ENCODE results near the gene HMOX2. TPM values are rescaled to one million over a fixed set of nuclear protein-coding genes. Genes with fewer than 3 reads are reported as not detected.
A peak's percentile ranks its signal among the peaks of the same experiment; 100 is the strongest.

HMOX2 gene
- total RNA-seq, 4 donors from 2014 or later: 26.6 to 45.9 (median 44.7) TPM

- WGBS: 38% methylated on average over 15 of the region's 16 CpGs
- no peak for DNase-seq (ENCODE audit: extremely low spot score)
- no peaks in the 10 kb centered on the region for H3K27me3 ChIP-seq
- no peaks in the 10 kb centered on the region for H3K9me3 ChIP-seq
- H3K36me3 ChIP-seq: peaks cover 0 to 16% (median 9%) of the 10 kb centered on the region in 4 donors
- H3K4me1 ChIP-seq: peaks cover 21 to 36% (median 31%) of the 10 kb centered on the region in 4 donors
- no peak for TF ChIP-seq CTCF (IDR thresholded peaks at IDR 0.05)
- H3K27ac ChIP-seq (replicated peaks in 1 of 4): peak overlapping the region in 2 of 4 donors; percentile 17 to 44
- no peak overlapping the region for H3K4me3 ChIP-seq
- intact Hi-C loops (cut with DNase I): no loop called here
Observed at GRCh38 chr16:4529085-4530060, 53.2 kb downstream of the HMOX2 start.

DNA sequence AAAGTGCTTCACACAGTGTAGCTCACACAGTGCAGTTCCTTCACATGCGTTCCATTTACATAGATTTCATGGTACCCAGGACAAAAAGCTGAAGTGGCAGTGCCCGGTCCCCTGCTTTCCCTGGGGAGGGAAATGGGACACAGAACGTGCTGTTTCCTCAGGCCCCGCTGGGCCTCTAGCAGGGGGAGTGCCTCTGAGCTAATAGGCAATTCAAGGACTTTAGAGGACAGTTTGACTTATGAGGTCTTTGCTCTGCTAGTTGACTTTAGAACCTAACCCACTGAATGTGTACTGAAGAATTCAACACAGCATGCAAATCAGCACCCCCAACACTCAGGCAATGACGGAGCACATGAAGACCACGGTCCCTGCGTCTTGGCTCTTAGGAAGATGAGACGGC lies 55.6 kb downstream of the HMOX2 start:
- H3K27ac ChIP-seq (replicated peaks in 1 of 4): no peak overlapping the region
- peaks cover 19 to 35% (median 23%) of the 10 kb centered on the region in 4 donors for H3K4me1 ChIP-seq
- WGBS: 94% methylated on average over 8 of the region's 8 CpGs
- no peaks in the 10 kb centered on the region for H3K27me3 ChIP-seq
- H3K4me3 ChIP-seq: no peak overlapping the region
- H3K36me3 ChIP-seq: peaks cover 0 to 16% (median 9%) of the 10 kb centered on the region in 4 donors
- H3K9me3 ChIP-seq: no peaks in the 10 kb centered on the region
- intact Hi-C loops (cut with DNase I): no loop called here
- TF ChIP-seq EP300 (IDR thresholded peaks at IDR 0.05) (no peak), POLR2A (IDR thresholded peaks at IDR 0.05; ENCODE audit: low read depth) (no peak), POLR2AphosphoS5 (IDR thresholded peaks at IDR 0.05) (no peak), CTCF (IDR thresholded peaks at IDR 0.05) (no peak)
- no peak for DNase-seq (ENCODE audit: extremely low spot score)

DNA sequence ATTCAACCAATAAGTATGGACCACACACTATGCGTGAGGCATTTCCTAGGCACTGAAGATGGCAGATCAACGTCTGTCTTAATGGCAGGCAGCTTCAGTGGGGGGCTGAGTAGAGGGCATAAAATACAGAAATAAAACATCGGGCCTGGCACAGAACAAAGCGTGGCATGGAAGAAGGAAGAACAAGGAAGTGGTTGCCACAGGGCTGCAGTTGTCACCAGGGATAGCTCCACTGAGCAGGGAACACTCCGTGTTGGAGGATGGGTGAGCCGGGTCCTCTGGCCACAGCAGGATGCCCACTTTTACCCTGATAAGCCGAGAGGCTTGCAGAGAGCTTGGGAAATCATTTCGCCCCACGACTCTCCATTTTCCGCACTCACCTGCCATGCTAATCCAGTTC lies 56.0 kb downstream of the HMOX2 start:
- Histone ChIP-seq H3K27ac (replicated peaks in 1 of 4) (no peak overlapping the region), H3K4me1 (peaks cover 20 to 40% (median 26%) of the 10 kb centered on the region in 4 donors), H3K9me3 (no peaks in the 10 kb centered on the region), H3K27me3 (no peaks in the 10 kb centered on the region), H3K4me3 (no peak overlapping the region), H3K36me3 (peaks cover 0 to 16% (median 9%) of the 10 kb centered on the region in 4 donors)
- intact Hi-C loops (cut with DNase I): no loop called here
- no peak for TF ChIP-seq POLR2AphosphoS5 (IDR thresholded peaks at IDR 0.05)
- TF ChIP-seq POLR2A (IDR thresholded peaks at IDR 0.05; ENCODE audit: low read depth): no peak
- no peak for TF ChIP-seq CTCF (IDR thresholded peaks at IDR 0.05)
- no peak for TF ChIP-seq EP300 (IDR thresholded peaks at IDR 0.05)
- no peak for DNase-seq (ENCODE audit: extremely low spot score)
- 93% methylated on average over 10 of the region's 10 CpGs for WGBS

DNA sequence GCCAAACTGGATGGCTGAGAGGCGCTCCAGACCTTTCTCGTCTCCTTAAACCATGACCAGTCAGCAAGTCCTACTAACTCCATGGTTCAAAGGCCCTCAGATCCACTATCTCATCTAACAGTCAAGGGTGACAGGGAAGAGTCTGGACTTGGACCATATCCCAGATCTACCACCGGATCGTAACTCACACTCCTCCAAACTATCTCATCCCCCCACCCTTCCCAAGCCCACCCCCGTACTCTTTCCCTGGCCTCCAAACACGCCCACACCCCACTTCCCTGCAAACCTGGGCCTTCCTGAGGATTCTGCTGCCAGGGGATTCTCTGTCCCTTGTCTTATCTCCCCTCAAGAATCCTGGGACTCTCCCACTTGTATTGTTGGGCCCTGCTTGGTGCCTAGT lies 57.3 kb downstream of the HMOX2 start:
- no peaks in the 10 kb centered on the region for H3K9me3 ChIP-seq
- peak overlapping the region in 3 of 4 donors; percentile 23 to 41 (median 25) for H3K27ac ChIP-seq (replicated peaks in 1 of 4)
- 90% methylated on average over 6 of the region's 6 CpGs for WGBS
- no peaks in the 10 kb centered on the region for H3K27me3 ChIP-seq
- DNase-seq (ENCODE audit: extremely low spot score): no peak
- no peak for TF ChIP-seq POLR2AphosphoS5 (IDR thresholded peaks at IDR 0.05)
- TF ChIP-seq POLR2A (IDR thresholded peaks at IDR 0.05; ENCODE audit: low read depth): no peak
- TF ChIP-seq EP300 (IDR thresholded peaks at IDR 0.05): no peak
- no peak for TF ChIP-seq CTCF (IDR thresholded peaks at IDR 0.05)
- H3K4me3 ChIP-seq: no peak overlapping the region
- intact Hi-C loops (cut with DNase I): no loop called here
- H3K4me1 ChIP-seq: peaks cover 23 to 47% (median 34%) of the 10 kb centered on the region in 4 donors
- peaks cover 0 to 16% (median 9%) of the 10 kb centered on the region in 4 donors for H3K36me3 ChIP-seq

Measured in esophagus muscularis mucosa (tissue), 4 donors.